ENCODE measurements around the gene C2CD5.

GRCh38 chr12:22578328-22578727 is 34.0 kb upstream of the C2CD5 start:
- TF ChIP-seq POLR2A (IDR thresholded peaks at IDR 0.05; ENCODE audit: low read length) (no peak), GATA1 (IDR thresholded peaks at IDR 0.05; ENCODE audit: low read depth, low read length) (no peak)
